ENCODE data around the gene SNCB.

SNCB gene

DNA sequence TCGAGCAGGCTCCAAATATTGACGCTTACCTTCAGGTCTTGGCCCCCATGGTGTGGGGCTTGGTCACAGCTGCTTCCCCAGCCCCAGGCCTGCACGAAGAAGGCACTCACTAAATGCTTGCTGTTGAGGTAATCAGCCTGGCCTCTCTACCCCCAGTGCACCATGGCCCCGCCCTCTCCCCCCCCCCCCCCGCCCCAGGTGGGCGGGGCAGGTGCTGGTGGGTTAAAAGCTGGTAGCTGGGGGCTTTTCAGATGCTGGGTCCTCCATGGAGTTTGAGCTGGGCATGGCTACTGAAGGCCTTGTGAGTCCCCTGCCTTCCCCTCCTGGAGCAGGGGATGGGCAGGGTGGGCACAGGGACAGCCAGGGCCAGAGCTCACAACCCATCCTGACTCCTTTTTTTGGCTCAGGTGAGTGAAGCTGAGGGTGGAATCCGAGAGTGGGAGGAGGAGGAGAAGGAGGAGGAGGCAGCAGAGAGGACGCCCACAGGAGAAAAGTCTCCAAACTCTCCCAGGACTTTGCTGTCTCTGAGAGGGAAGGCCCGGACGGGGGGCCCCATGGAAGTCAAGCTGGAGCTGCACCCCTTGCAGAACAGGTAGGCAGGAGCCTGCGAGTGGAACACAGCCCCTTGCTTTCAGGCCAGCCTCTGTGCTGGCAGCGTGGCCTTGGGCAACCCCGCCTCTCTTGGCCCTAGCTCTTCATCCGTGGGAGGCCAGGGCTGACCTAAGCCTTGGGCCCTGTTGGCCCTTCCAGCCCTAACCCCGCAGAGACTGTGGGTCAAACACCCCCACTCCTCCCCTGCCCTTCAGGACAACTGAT, 12.5 kb upstream of the SNCB start:
- no peak for TF ChIP-seq ZFX (IDR thresholded peaks at IDR 0.05; ENCODE audit: borderline replicate concordance)
- TF ChIP-seq, protein P1, sequence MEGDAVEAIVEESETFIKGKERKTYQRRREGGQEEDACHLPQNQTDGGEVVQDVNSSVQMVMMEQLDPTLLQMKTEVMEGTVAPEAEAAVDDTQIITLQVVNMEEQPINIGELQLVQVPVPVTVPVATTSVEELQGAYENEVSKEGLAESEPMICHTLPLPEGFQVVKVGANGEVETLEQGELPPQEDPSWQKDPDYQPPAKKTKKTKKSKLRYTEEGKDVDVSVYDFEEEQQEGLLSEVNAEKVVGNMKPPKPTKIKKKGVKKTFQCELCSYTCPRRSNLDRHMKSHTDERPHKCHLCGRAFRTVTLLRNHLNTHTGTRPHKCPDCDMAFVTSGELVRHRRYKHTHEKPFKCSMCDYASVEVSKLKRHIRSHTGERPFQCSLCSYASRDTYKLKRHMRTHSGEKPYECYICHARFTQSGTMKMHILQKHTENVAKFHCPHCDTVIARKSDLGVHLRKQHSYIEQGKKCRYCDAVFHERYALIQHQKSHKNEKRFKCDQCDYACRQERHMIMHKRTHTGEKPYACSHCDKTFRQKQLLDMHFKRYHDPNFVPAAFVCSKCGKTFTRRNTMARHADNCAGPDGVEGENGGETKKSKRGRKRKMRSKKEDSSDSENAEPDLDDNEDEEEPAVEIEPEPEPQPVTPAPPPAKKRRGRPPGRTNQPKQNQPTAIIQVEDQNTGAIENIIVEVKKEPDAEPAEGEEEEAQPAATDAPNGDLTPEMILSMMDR (IDR thresholded peaks at IDR 0.05) = no peak
- H3K27ac ChIP-seq = peak overlapping the region; percentile 29; the same call in 1 of the 2 replicates

DNA sequence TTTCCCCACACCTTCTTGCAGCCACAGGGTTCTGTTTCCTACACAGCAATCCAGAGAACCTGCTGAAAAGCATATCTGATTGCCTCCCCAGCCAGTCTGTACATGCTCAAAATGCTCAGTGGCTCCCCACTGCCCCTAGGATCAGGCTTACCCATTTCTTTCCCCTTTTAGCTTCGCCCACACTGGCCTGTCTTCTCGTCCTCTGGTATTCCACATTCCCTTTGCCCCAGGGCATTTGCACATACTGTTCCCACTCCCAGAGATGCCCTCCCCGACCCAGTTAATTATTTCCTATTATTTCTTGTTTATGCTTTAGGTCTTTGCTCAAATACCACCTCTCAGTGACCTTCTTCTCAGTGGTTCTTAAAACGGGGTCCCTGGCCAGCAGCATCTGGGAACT, 10.3 kb upstream of the SNCB start:
- no peak overlapping the region for H3K27ac ChIP-seq
- no peak for TF ChIP-seq ZFX (IDR thresholded peaks at IDR 0.05; ENCODE audit: borderline replicate concordance)
- TF ChIP-seq, protein P1 (IDR thresholded peaks at IDR 0.05) = no peak

DNA sequence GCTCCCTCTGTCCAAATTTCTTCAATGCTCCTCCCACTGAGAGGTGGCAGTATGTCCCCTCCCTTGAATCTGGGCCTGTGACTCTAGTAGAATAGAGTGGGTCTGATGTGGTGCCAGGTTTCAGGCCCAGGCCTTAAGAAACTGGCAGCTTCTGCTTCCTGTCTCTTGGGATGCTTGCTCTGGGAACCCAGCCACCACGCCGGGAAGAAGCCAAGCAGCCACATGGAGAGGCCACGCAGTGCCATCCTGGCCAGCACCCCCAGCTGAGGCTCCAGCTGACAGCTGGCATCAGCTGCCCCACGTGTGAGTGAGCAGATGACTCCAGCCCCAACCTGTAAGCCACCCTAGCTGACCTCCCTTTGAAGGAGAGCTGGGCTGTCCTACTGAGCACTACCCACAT, 9.6 kb upstream of the SNCB start:
- no peak overlapping the region for H3K27ac ChIP-seq
- TF ChIP-seq, protein P1 (IDR thresholded peaks at IDR 0.05) = no peak
- no peak for TF ChIP-seq ZFX (IDR thresholded peaks at IDR 0.05; ENCODE audit: borderline replicate concordance)

DNA sequence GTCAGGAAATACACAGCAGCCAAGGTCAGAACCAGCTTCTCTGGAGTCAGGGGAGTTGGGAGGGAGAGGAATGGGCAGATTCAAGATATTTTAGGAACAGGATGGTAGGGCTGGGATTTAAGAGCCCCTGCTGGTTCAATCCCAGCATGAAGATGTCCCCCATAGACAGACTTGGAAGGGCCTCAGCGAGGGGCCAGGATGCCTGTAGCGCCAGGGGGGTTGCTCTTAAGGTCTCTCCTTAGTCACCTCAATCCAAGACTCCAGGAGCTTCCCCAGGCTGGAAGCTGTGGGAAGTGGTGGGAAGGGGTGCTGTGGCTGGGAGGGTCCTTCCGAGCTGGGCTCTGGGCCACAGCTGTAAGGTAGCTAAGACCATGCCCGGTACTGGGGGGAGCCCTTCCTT, 8.9 kb upstream of the SNCB start:
- TF ChIP-seq ZFX (IDR thresholded peaks at IDR 0.05; ENCODE audit: borderline replicate concordance) = no peak
- TF ChIP-seq, protein P1 (IDR thresholded peaks at IDR 0.05) = no peak
- H3K27ac ChIP-seq = no peak overlapping the region

DNA sequence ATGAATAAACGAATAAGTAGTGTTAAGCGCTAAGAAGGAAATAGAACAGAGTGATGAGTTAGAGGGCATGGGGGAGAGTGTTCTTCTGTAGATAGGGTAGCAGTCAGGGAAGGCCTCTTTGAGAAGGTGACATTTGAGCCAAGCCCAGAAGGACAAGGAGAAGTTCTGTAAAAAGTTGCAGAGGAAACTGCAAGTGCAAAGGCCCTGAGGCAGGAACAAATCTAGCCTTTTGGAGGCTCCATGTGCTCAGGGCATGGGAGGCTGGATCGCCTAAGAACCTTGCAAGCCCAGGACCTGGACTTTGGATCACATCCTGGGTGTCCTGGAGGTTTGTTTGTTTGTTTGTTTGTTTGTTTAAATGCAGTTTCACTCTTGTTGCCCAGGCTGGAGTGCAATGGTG, 8.1 kb upstream of the SNCB start:
- no peak overlapping the region for H3K27ac ChIP-seq
- TF ChIP-seq, protein P1 (IDR thresholded peaks at IDR 0.05) = no peak
- no peak for TF ChIP-seq ZFX (IDR thresholded peaks at IDR 0.05; ENCODE audit: borderline replicate concordance)

DNA sequence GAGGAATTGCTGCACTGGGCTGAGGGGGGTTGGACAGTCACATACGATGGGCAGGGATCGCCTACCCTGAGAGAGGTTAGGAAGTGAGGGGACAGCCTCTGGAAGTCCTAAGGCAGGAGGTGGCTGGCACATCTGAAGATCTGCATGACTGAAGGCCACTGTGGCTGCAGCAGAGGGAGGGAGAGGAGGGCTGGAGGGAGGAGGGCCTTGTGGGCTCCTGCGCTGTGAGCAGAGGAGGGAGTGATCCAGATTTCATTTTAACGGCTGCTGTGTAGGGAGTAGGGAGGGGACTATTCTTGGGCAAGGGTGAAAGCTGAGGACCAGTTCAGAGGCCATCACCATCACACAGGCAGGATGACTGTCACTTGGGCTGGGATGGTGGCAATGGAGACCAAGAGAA, 7.2 kb upstream of the SNCB start:
- no peak for TF ChIP-seq ZFX (IDR thresholded peaks at IDR 0.05; ENCODE audit: borderline replicate concordance)
- TF ChIP-seq, protein P1 (IDR thresholded peaks at IDR 0.05) = no peak
- no peak overlapping the region for H3K27ac ChIP-seq

DNA sequence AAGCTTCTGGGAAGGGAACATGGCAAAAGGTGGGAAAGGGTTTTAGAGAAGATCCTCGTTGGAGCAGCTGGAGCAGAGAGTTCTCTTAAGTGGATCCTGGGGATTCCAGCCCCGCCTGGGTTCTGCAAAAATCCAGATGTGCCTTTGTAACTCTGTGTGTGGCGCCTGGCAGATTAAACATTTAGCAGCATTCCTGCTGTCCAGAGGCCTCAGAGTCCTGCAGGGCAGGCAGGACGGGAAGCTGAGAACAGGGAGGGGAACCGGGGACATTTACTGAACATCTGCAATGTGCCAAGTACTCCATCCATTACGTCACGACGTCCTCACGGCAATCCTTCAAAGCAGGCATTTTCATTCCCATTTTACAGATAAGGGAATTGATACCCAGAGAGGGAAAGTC, 6.1 kb upstream of the SNCB start:
- H3K27ac ChIP-seq = no peak overlapping the region
- no peak for TF ChIP-seq ZFX (IDR thresholded peaks at IDR 0.05; ENCODE audit: borderline replicate concordance)
- TF ChIP-seq, protein P1 (IDR thresholded peaks at IDR 0.05) = no peak

All from 22Rv1 (cell line).